H1 (cell line): ENCODE results near the gene PIBF1. TPM values are rescaled to one million over a fixed set of nuclear protein-coding genes. Genes with fewer than 3 reads are reported as not detected.

Source experiments
- CTCF ChIA-PET: fragments of 300-600 bp; sonication (Branson Sonifier 250); formaldehyde crosslinking; loops from one replicate; lab custom pipeline; 2021; ENCODE audit not compliant: partially characterized antibody; lab: Charles Lee
- POLR2A ChIA-PET: fragments of 300-600 bp; sonication (Branson Sonifier 250); formaldehyde crosslinking; loops from one replicate; lab custom pipeline; 2021; ENCODE audit warnings: inconsistent platforms; ENCODE audit not compliant: partially characterized antibody; lab: Charles Lee
- DNase-seq, 2 experiments: peaks; one replicate each; pipeline versions ENCODE4 v3.0.0 to v3.0.0-alpha.2; 2010 to 2022; ENCODE audit warnings: low spot score in 2 of 2, low read depth in 1 of 2, mixed read lengths in 1 of 2
- FAIRE-seq: peaks from 2 replicates; lab custom pipeline; 2011; peaks lifted over from hg19 to GRCh38; lab: Jason Lieb, UNC
- H2AFZ ChIP-seq: 2 replicates; pipeline ENCODE4 v1.8.1; 2012; ENCODE audit warnings: low read length, inconsistent platforms
- H2AK5ac ChIP-seq: 2 replicates; pipeline ENCODE4 v1.6.1; 2013; ENCODE audit warnings: low read depth, low read length
- H2BK120ac ChIP-seq: replicated peaks from 2 replicates; pipeline ENCODE3; 2013; ENCODE audit warnings: low read depth, low read length, inconsistent platforms
- H2BK12ac ChIP-seq: 2 replicates; pipeline ENCODE4 v1.6.1; 2013; ENCODE audit warnings: low read depth, low read length
- H2BK15ac ChIP-seq: 2 replicates; pipeline ENCODE4 v1.6.1; 2013; ENCODE audit warnings: low read length
- H2BK20ac ChIP-seq: 2 replicates; pipeline ENCODE4 v1.6.1; 2013; ENCODE audit warnings: low read length
- H2BK5ac ChIP-seq: 2 replicates; pipeline ENCODE4 v1.6.1; 2013; ENCODE audit warnings: low read depth, low read length
- H3K14ac ChIP-seq: 2 replicates; pipeline ENCODE4 v1.6.1; 2013; ENCODE audit warnings: inconsistent platforms; ENCODE audit not compliant: insufficient read length
- H3K18ac ChIP-seq: 2 replicates; pipeline ENCODE4 v1.6.1; 2013; ENCODE audit warnings: low read length; ENCODE audit errors: extremely low read depth
- H3K23ac ChIP-seq: 2 replicates; pipeline ENCODE4 v1.6.1; 2013; ENCODE audit warnings: inconsistent platforms; ENCODE audit not compliant: insufficient read length
- H3K23me2 ChIP-seq: 2 replicates; pipeline ENCODE4 v1.6.1; 2013; ENCODE audit warnings: low read depth, low read length
- H3K27ac ChIP-seq: 2 replicates; pipeline ENCODE4 v1.6.1; 2011; ENCODE audit warnings: low read depth, low read length, inconsistent platforms
- H3K27me3 ChIP-seq, 4 experiments: replicated peaks in 1 of 4; 1 replicate in 1 of 4; 2 replicates in 3 of 4; pipeline versions ENCODE4 v1.6.1 to v1.8.1; 2011 to 2013; ENCODE audit warnings: low read length in 3 of 4, mild to moderate bottlenecking in 3 of 4, inconsistent platforms in 2 of 4, mixed read lengths in 2 of 4, moderate library complexity in 1 of 4; ENCODE audit not compliant: control insufficient read depth in 3 of 4, insufficient read depth in 3 of 4; ENCODE audit errors: extremely low read depth in 1 of 4
- H3K36me3 ChIP-seq, 4 experiments: 2 replicates each; pipeline versions ENCODE4 v1.6.1 to v1.8.1; 2011 to 2013; ENCODE audit warnings: mild to moderate bottlenecking in 4 of 4, low read length in 3 of 4, moderate library complexity in 2 of 4, control low read depth in 1 of 4, inconsistent platforms in 1 of 4; ENCODE audit not compliant: insufficient read depth in 4 of 4, control insufficient read depth in 2 of 4
- H3K4ac ChIP-seq: replicated peaks from 2 replicates; pipeline ENCODE3; 2013; ENCODE audit warnings: low read length, low read depth, mixed read lengths, inconsistent platforms; ENCODE audit not compliant: insufficient read length
- H3K4me1 ChIP-seq, 4 experiments: replicated peaks in 1 of 4; 1 replicate in 1 of 4; 2 replicates in 3 of 4; pipeline versions ENCODE4 v1.6.1 to v1.8.1; 2011 to 2013; ENCODE audit warnings: low read length in 3 of 4, inconsistent platforms in 2 of 4, mixed read lengths in 1 of 4; ENCODE audit not compliant: insufficient read depth in 4 of 4, control insufficient read depth in 3 of 4
- H3K4me2 ChIP-seq, 2 experiments: 2 replicates each; pipeline versions ENCODE4 v1.6.1 to v1.8.1; 2011 to 2013; ENCODE audit warnings: low read depth in 2 of 2, low read length in 2 of 2, control low read depth in 1 of 2, inconsistent platforms in 1 of 2, mild to moderate bottlenecking in 1 of 2; ENCODE audit not compliant: insufficient read depth in 1 of 2
- H3K4me3 ChIP-seq, 4 experiments: fragments of 200-600, 300-600 bp in 1 of 4; sonication (generic), shearing (Covaris generic), sonication (Bioruptor Twin) in 1 of 4; 2 replicates each; pipeline versions ENCODE4 v1.5.1 to v1.8.1; 2011 to 2016; ENCODE audit warnings: low read length in 4 of 4, low read depth in 3 of 4, control low read depth in 2 of 4, inconsistent platforms in 2 of 4, mild to moderate bottlenecking in 2 of 4, mixed read lengths in 1 of 4, moderate library complexity in 1 of 4; ENCODE audit not compliant: insufficient read depth in 2 of 4; ENCODE audit errors: extremely low read depth in 1 of 4
- H3K56ac ChIP-seq: replicated peaks from 2 replicates; pipeline ENCODE3; 2013; ENCODE audit warnings: low read depth, mild to moderate bottlenecking, mixed read lengths, low read length, inconsistent platforms; ENCODE audit not compliant: insufficient read length
- H3K79me1 ChIP-seq: 2 replicates; pipeline ENCODE4 v1.6.1; 2013; ENCODE audit warnings: low read depth, low read length, control low read depth
- H3K79me2 ChIP-seq, 2 experiments: 2 replicates each; pipeline versions ENCODE4 v1.6.1 to v1.8.1; 2012 to 2013; ENCODE audit warnings: low read length in 2 of 2, mild to moderate bottlenecking in 2 of 2, inconsistent platforms in 1 of 2; ENCODE audit not compliant: insufficient read depth in 2 of 2, control insufficient read depth in 1 of 2
- H3K9ac ChIP-seq, 4 experiments: replicated peaks in 1 of 4; 1 replicate in 1 of 4; 2 replicates in 3 of 4; pipeline versions ENCODE4 v1.6.1 to v1.8.1; 2011 to 2013; ENCODE audit warnings: low read depth in 3 of 4, low read length in 3 of 4, control low read depth in 2 of 4, mild to moderate bottlenecking in 2 of 4, moderate library complexity in 2 of 4, inconsistent platforms in 1 of 4; ENCODE audit errors: extremely low read depth in 1 of 4
- H3K9me3 ChIP-seq, 2 experiments: 2 replicates each; pipeline versions ENCODE4 v1.6.1 to v1.8.1; 2012 to 2013; ENCODE audit warnings: mild to moderate bottlenecking in 2 of 2, moderate library complexity in 2 of 2, control low read depth in 1 of 2, inconsistent platforms in 1 of 2, low read depth in 1 of 2, low read length in 1 of 2, mixed read lengths in 1 of 2; ENCODE audit not compliant: insufficient read depth in 2 of 2
- H4K20me1 ChIP-seq, 2 experiments: replicated peaks in 1 of 2; 2 replicates each; pipeline versions ENCODE3 to v1.8.1; 2011 to 2013; ENCODE audit warnings: inconsistent platforms in 2 of 2, low read length in 2 of 2, mild to moderate bottlenecking in 1 of 2; ENCODE audit not compliant: insufficient read depth in 2 of 2, control insufficient read depth in 1 of 2
- H4K5ac ChIP-seq: 2 replicates; pipeline ENCODE4 v1.6.1; 2013; ENCODE audit warnings: low read length, low read depth, mixed read lengths, inconsistent platforms; ENCODE audit not compliant: insufficient read length
- H4K8ac ChIP-seq: 2 replicates; pipeline ENCODE4 v1.8.0; 2013; ENCODE audit warnings: mild to moderate bottlenecking, moderate library complexity, low read length, inconsistent platforms; ENCODE audit not compliant: insufficient read depth; ENCODE audit errors: extremely low read depth
- H4K91ac ChIP-seq: replicated peaks from 2 replicates; pipeline ENCODE3; 2013; ENCODE audit warnings: low read length, mixed read lengths, inconsistent platforms; ENCODE audit not compliant: insufficient read length
- BRCA1 ChIP-seq: IDR thresholded peaks from 2 replicates; pipeline ENCODE4 v1.6.1; 2012; ENCODE audit warnings: low read depth, low read length, improper control_type of control experiment
- CTBP2 ChIP-seq: IDR thresholded peaks from 2 replicates; pipeline ENCODE4 v1.7.0; 2011; ENCODE audit warnings: borderline replicate concordance, mild to moderate bottlenecking, moderate library complexity, mixed read lengths, low read length; ENCODE audit not compliant: insufficient read depth, insufficient read length
- JUN ChIP-seq: IDR thresholded peaks from 2 replicates; pipeline ENCODE4 v1.6.1; 2011; ENCODE audit warnings: low read depth, mild to moderate bottlenecking, improper control_type of control experiment, low read length
- KDM4A ChIP-seq: IDR thresholded peaks from one replicate; pipeline ENCODE4 v1.7.1; 2012; ENCODE audit warnings: low read depth, mild to moderate bottlenecking, moderate library complexity, low read length, inconsistent platforms; ENCODE audit not compliant: severe bottlenecking
- RAD21 ChIP-seq, 2 experiments: IDR thresholded peaks in 1 of 2; conservative IDR thresholded peaks in 1 of 2; 2 replicates each; pipeline ENCODE4 v1.6.1; 2011; ENCODE audit warnings: low read depth in 2 of 2, low read length in 2 of 2, improper control_type of control experiment in 1 of 2, inconsistent platforms in 1 of 2, mild to moderate bottlenecking in 1 of 2, moderate library complexity in 1 of 2
- SIN3A ChIP-seq, 2 experiments: IDR thresholded peaks in 1 of 2; conservative IDR thresholded peaks in 1 of 2; 2 replicates each; pipeline ENCODE4 v1.6.1; 2011 to 2012; ENCODE audit warnings: low read length in 2 of 2, improper control_type of control experiment in 1 of 2, low read depth in 1 of 2, mild to moderate bottlenecking in 1 of 2
- WGBS, 2 experiments: shearing (Covaris generic) in 1 of 2; methylation state at CpG; one replicate each; pipeline versions ENCODE4 v1.1.6 to v1.1.7; 2013 to 2015; ENCODE audit warnings: low lambda C conversion rate in 2 of 2, mixed read lengths in 2 of 2, inconsistent platforms in 1 of 2, low coverage in 1 of 2, missing lambda C conversion rate in 1 of 2; ENCODE audit not compliant: insufficient replicate concordance in 2 of 2, insufficient coverage in 1 of 2, insufficient read length in 1 of 2; ENCODE audit errors: extremely low coverage in 1 of 2, missing lambda C conversion rate in 1 of 2; 5-methylcytosine and 5-hydroxymethylcytosine counted together
- polyA plus RNA-seq, 7 experiments: library from polyadenylated mRNA; depleted of rRNA in 3 of 7; stranded (reverse) in 5 of 7; unstranded in 2 of 7; fragments of >200 nt in 5 of 7; fragments of 200-250 nt in 2 of 7; gene quantifications; 1 replicate in 5 of 7; 2 replicates in 1 of 7; 4 replicates in 1 of 7; pipeline versions ENCODE4 v1.2.1 to v1.2.3, GENCODE V29; 2011 to 2013; ENCODE audit warnings: missing spikeins in 2 of 7, mixed read lengths in 2 of 7
- total RNA-seq: library from RNA; stranded (reverse); fragmentation: NEBNext Ultra II Directional; extraction: Animal tissue kit (Norgen Biotek cat#: 25700); gene quantifications from 2 replicates; pipeline ENCODE4 v1.2.1, GENCODE V29; 2021
- TF ChIP-seq, protein P1 (sequence below), 3 experiments: IDR thresholded peaks; 1 replicate in 2 of 3; 2 replicates in 1 of 3; pipeline versions ENCODE4 v1.5.1 to v1.6.1; 2011; ENCODE audit warnings: low read length in 3 of 3, mild to moderate bottlenecking in 3 of 3, inconsistent platforms in 2 of 3, low read depth in 1 of 3, moderate library complexity in 1 of 3; ENCODE audit not compliant: insufficient read depth in 1 of 3; ENCODE audit errors: control extremely low read depth in 1 of 3

Gene PIBF1
- total and polyA plus RNA-seq, 2 of the 8 experiments (the other 6 are each of a cell fraction or from before 2014, with no cell fraction given), result 1.1 to 13.2 TPM

DNA sequence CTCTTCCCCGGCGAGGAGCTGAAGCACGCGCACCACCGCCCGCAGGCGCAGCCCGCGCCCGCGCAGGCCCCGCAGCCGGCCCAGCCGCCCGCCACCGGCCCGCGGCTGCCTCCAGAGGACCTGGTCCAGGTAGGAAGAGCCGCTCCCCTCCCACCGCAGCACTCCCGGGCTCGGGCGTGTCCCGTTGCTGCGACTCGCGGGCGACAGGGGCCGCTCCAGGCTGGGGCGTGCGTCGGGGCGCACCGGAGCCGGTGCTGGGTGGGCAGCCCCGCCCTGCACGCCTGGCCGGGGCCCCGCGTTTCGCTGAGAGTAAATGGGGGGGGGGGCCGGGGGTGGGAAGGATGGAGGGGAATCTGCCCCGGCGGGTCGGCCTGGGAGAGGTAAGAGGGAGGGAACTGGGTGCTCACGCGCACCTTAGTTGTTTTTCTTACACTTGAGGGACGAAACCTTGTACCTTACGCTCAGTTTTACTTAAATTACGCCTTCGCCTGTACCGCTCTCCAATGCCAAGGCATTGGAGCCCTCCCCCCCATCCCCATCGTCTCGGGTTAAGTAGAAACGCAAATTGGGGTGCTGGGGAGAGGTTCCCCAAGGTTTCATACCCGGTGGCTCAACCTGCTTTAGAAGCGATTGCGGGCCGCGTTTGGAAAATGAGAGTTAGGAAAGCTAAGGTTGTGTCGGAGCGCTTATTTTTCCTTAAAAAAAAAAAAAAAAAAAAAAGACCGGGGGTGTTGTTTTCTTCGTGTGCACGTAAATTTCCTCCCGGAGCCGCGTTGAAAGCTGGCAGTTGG is 277.7 kb downstream of the PIBF1 start:
- no peak overlapping the region for H3K27ac ChIP-seq
- DNase-seq, result no peak
- H3K27me3 ChIP-seq, result peaks cover 14 to 55% (median 37%) of the 10 kb centered on the region in 4 experiments
- ChIA-PET CTCF (interaction anchor here (0.7 to 2.5 kb wide), 10 partner anchors 12 to 412 kb away, joined by 3 to 17 read pairs (median 3); no protein-coding TSS in a partner anchor), POLR2A (interaction anchor here (0.6 to 1.6 kb wide), 6 partner anchors 13 to 104 kb away, joined by 3 to 8 read pairs (median 5); no protein-coding TSS in a partner anchor)
- H4K91ac ChIP-seq, result no peak overlapping the region
- H3K4me1 ChIP-seq, result peaks cover 0 to 13% (median under 1%) of the 10 kb centered on the region in 4 experiments; a peak in 5 of 7 replicates
- peak overlapping the region; percentile 90 to 94 for H3K4me2 ChIP-seq
- H2BK5ac ChIP-seq, result no peak overlapping the region; the same call in 1 of the 2 replicates
- no peak overlapping the region for H3K56ac ChIP-seq
- WGBS, 2 experiments, result 2% methylated on average over 28 of the region's 68 CpGs; no CpG with 5 or more reads in 1 of the 2 experiments
- 0 out of 2 replicates have a peak, but pooled peaks cover 2% of the 10 kb centered on the region for H3K79me1 ChIP-seq
- 0 out of 2 replicates have a peak overlapping the region, but pooled peaks have one; percentile 45 for H2AFZ ChIP-seq
- no peak for FAIRE-seq
- peaks cover 3% of the 10 kb centered on the region for H3K23me2 ChIP-seq
- no peak overlapping the region for H3K14ac ChIP-seq
- H4K5ac ChIP-seq, result no peak overlapping the region
- no peak overlapping the region for H2BK20ac ChIP-seq
- H4K20me1 ChIP-seq, result peaks cover 0 to 4% of the 10 kb centered on the region in 2 experiments
- no peak overlapping the region for H2BK120ac ChIP-seq
- H4K8ac ChIP-seq, result no peak overlapping the region
- no peaks in the 10 kb centered on the region for H3K36me3 ChIP-seq
- no peak overlapping the region; the same call in 1 of the 2 replicates for H2BK12ac ChIP-seq
- no peak overlapping the region for H3K4ac ChIP-seq
- H3K9me3 ChIP-seq, result no peaks in the 10 kb centered on the region
- H3K18ac ChIP-seq, result no peak overlapping the region
- peak overlapping the region; percentile 53 to 78 (median 58) for H3K4me3 ChIP-seq
- H2BK15ac ChIP-seq, result no peak overlapping the region
- H3K23ac ChIP-seq, result no peak overlapping the region
- no peaks in the 10 kb centered on the region for H3K79me2 ChIP-seq
- H3K9ac ChIP-seq, result peak overlapping the region in 3 of 4 experiments; percentile 54 to 80 (median 67); a peak in 6 of 7 replicates
- no peak overlapping the region for H2AK5ac ChIP-seq
- TF ChIP-seq JUN (no peak), SIN3A (conservative IDR thresholded peaks at IDR 0.05 in 1 of 2, IDR thresholded peaks at IDR 0.05 in 1 of 2; ENCODE audit: low read depth in 1 of 2, low read length in 2 of 2) (0 out of 4 replicates have a peak, but pooled peaks of 1 of the 2 experiments have one; percentile 19), KDM4A (no peak), RAD21 (IDR thresholded peaks at IDR 0.05 in 1 of 2, conservative IDR thresholded peaks at IDR 0.05 in 1 of 2; ENCODE audit: low read depth in 2 of 2, low read length in 2 of 2) (peak; percentile 54 to 66; a peak in 3 of 4 replicates), CTBP2 (no peak), BRCA1 (no peak)
- TF ChIP-seq, protein P1, sequence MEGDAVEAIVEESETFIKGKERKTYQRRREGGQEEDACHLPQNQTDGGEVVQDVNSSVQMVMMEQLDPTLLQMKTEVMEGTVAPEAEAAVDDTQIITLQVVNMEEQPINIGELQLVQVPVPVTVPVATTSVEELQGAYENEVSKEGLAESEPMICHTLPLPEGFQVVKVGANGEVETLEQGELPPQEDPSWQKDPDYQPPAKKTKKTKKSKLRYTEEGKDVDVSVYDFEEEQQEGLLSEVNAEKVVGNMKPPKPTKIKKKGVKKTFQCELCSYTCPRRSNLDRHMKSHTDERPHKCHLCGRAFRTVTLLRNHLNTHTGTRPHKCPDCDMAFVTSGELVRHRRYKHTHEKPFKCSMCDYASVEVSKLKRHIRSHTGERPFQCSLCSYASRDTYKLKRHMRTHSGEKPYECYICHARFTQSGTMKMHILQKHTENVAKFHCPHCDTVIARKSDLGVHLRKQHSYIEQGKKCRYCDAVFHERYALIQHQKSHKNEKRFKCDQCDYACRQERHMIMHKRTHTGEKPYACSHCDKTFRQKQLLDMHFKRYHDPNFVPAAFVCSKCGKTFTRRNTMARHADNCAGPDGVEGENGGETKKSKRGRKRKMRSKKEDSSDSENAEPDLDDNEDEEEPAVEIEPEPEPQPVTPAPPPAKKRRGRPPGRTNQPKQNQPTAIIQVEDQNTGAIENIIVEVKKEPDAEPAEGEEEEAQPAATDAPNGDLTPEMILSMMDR (IDR thresholded peaks at IDR 0.05; ENCODE audit: control extremely low read depth in 1 of 3, insufficient read depth in 1 of 3, low read depth in 1 of 3, low read length in 3 of 3), result peak; percentile 30 to 38 (median 31)
